ENCODE measurements around the gene MRPL54. TPM values are rescaled to one million over a fixed set of nuclear protein-coding genes. Genes with fewer than 3 reads are reported as not detected.

MRPL54 gene
- total and polyA plus RNA-seq, 2 experiments from 2014 or later, result 29.7 to 89.9 TPM

GRCh38 chr19:3783660-3784584 is 21.4 kb downstream of the MRPL54 start:
- no peak overlapping the region for H3K27ac ChIP-seq (ENCODE audit: low read depth)
- H3K27me3 Mint-ChIP-seq (ENCODE audit: insufficient read depth, low read depth, poor library complexity), result peaks cover 21% of the 10 kb centered on the region
- H3F3A ChIP-seq (replicated peaks; ENCODE audit: low read depth), result no peaks in the 10 kb centered on the region
- H3K36me3 Mint-ChIP-seq (ENCODE audit: low read depth), result peaks cover 33% of the 10 kb centered on the region
- DNase-seq (ENCODE audit: low spot score) (peak; percentile 81), ATAC-seq (peak; percentile 75)
- H3K4me2 ChIP-seq, result no peak overlapping the region
- no peak overlapping the region for H3K27ac Mint-ChIP-seq
- peaks cover 10% of the 10 kb centered on the region for H3K27me3 ChIP-seq (ENCODE audit: insufficient read depth)
- no peak overlapping the region for H3K4me3 ChIP-seq
- H4K20me1 ChIP-seq (replicated peaks; ENCODE audit: insufficient read depth), result no peaks in the 10 kb centered on the region
- peaks cover 4% of the 10 kb centered on the region; the same call in 1 of the 2 replicates for H3K36me3 ChIP-seq (ENCODE audit: insufficient read depth)
- peaks cover 8% of the 10 kb centered on the region for H3K4me1 Mint-ChIP-seq
- peak; percentile 63 to 89 for TF ChIP-seq CTCF (conservative IDR thresholded peaks at IDR 0.05; ENCODE audit: low read depth in 2 of 2)
- TF ChIP-seq EZH2phosphoT487 (IDR thresholded peaks at IDR 0.05; ENCODE audit: unreplicated experiment), result no peak
- no peak for TF ChIP-seq ZNF462 (CRISPR knock-in tag; IDR thresholded peaks at IDR 0.05)
- TF ChIP-seq POLR2AphosphoS5 (IDR thresholded peaks at IDR 0.05; ENCODE audit: low read depth), result no peak
- TF ChIP-seq CREB1 (CRISPR knock-in tag; IDR thresholded peaks at IDR 0.05; ENCODE audit: low read depth), result 0 out of 2 replicates have a peak, but pooled peaks have one; percentile 22
- TF ChIP-seq EZH2 (IDR thresholded peaks at IDR 0.05; ENCODE audit: low read depth, unreplicated experiment), result no peak
- TF ChIP-seq REST (IDR thresholded peaks at IDR 0.05; ENCODE audit: unreplicated experiment), result no peak
- TF ChIP-seq ZNF331 (CRISPR knock-in tag; IDR thresholded peaks at IDR 0.05; ENCODE audit: low read depth), result no peak
- TF ChIP-seq STAT1 (IDR thresholded peaks at IDR 0.05; ENCODE audit: unreplicated experiment), result no peak
- no peak for TF ChIP-seq NANOG (IDR thresholded peaks at IDR 0.05; ENCODE audit: borderline replicate concordance)
- no peak for TF ChIP-seq JUNB (IDR thresholded peaks at IDR 0.05; ENCODE audit: unreplicated experiment)
- TF ChIP-seq ZNF114 (CRISPR knock-in tag; IDR thresholded peaks at IDR 0.05), result no peak
- TF ChIP-seq ETS1 (IDR thresholded peaks at IDR 0.05), result no peak
- no peaks in the 10 kb centered on the region; the same call in 1 of the 2 replicates for H3K4me1 ChIP-seq (ENCODE audit: insufficient read depth)
- no peaks in the 10 kb centered on the region for H3K9me2 ChIP-seq (ENCODE audit: insufficient read depth)
- peak overlapping the region; percentile 78 for H3K4me3 Mint-ChIP-seq
- peaks cover 29% of the 10 kb centered on the region for H3K9me3 Mint-ChIP-seq
- no peaks in the 10 kb centered on the region for H3K79me2 ChIP-seq (replicated peaks; ENCODE audit: insufficient read depth)
- no peak overlapping the region for H2AFZ ChIP-seq
